ENCODE data around the gene MACROD2.

GRCh38 chr20:14775778-14776177 lies 780.5 kb downstream of the MACROD2 start:
- TF ChIP-seq POLR2A (IDR thresholded peaks at IDR 0.05; ENCODE audit: low read length): no peak
- TF ChIP-seq CTCF (IDR thresholded peaks at IDR 0.05): no peak
- TF ChIP-seq MAX (IDR thresholded peaks at IDR 0.05): no peak
- peak in 1 of 2 experiments; percentile 50; a peak in 1 of 5 replicates for TF ChIP-seq JUN (IDR thresholded peaks at IDR 0.05)
- TF ChIP-seq HDAC2 (IDR thresholded peaks at IDR 0.05): no peak

Data from A549 (cell line).